Gastrocnemius medialis (tissue), 4 donors: ENCODE results near the gene CDH4. TPM values are rescaled to one million over a fixed set of nuclear protein-coding genes. Genes with fewer than 3 reads are reported as not detected.

Source experiments
- ATAC-seq, 2 donors: fragments of 150-250 bp; one replicate each; pipeline ENCODE4 v1.9.1; 2016
- DNase-seq, 2 donors: peaks; one replicate each; pipeline ENCODE4 v3.0.0-alpha.2; 2019
- H3K27ac ChIP-seq, 4 donors: fragments of 200-600 bp; sonication (generic); 1 replicate in 1 of 4; 2 replicates in 3 of 4; pipeline ENCODE4 v1.5.1; 2016 to 2018; ENCODE audit warnings: mild to moderate bottlenecking in 2 of 4, moderate library complexity in 1 of 4
- H3K27me3 ChIP-seq, 3 donors: fragments of 200-600 bp; sonication (generic) in 2 of 3; 1 replicate in 1 of 3; 2 replicates in 2 of 3; pipeline versions ENCODE4 v1.5.1 to v1.6.0; 2016 to 2019; ENCODE audit warnings: mild to moderate bottlenecking in 1 of 3, moderate library complexity in 1 of 3
- H3K36me3 ChIP-seq, 2 donors: fragments of 200-600 bp; sonication (generic) in 1 of 2; one replicate each; pipeline ENCODE4 v1.5.1; 2017 to 2018
- H3K4me1 ChIP-seq, 2 donors: fragments of 200-600 bp; sonication (generic) in 1 of 2; one replicate each; pipeline ENCODE4 v1.5.1; 2016 to 2017; ENCODE audit warnings: mild to moderate bottlenecking in 2 of 2
- H3K4me3 ChIP-seq, 4 donors: fragments of 200-600 bp; sonication (generic) in 3 of 4; 1 replicate in 1 of 4; 2 replicates in 3 of 4; pipeline ENCODE4 v1.5.1; 2016 to 2019; ENCODE audit warnings: mild to moderate bottlenecking in 2 of 4
- H3K9me3 ChIP-seq, 3 donors: fragments of 200-600 bp; sonication (generic) in 2 of 3; 1 replicate in 1 of 3; 2 replicates in 2 of 3; pipeline ENCODE4 v1.5.1; 2016 to 2019
- CTCF ChIP-seq, 5 experiments: fragments of 450-650 bp in 3 of 5; fragments of 200-600 bp in 2 of 5; sonication (generic) in 2 of 5; IDR thresholded peaks in 4 of 5; conservative IDR thresholded peaks in 1 of 5; 1 replicate in 4 of 5; 2 replicates in 1 of 5; pipeline ENCODE4 v1.5.1; 2016 to 2019; ENCODE audit warnings: antibody characterized with exemption in 5 of 5, mild to moderate bottlenecking in 3 of 5, moderate library complexity in 3 of 5
- POLR2A ChIP-seq, 2 donors: fragments of 450-650 bp; IDR thresholded peaks; one replicate each; pipeline ENCODE4 v1.6.1; 2017; ENCODE audit warnings: antibody characterized with exemption in 2 of 2, mild to moderate bottlenecking in 2 of 2, moderate library complexity in 2 of 2
- in situ Hi-C, 4 donors: fragments of 200-750 bp; cut with MboI; loops; one replicate each; pipeline versions ENCODE4 v1.15.0 to v1.8.0; 2017; ENCODE audit warnings: low sequenced_read_pairs in 4 of 4
- intact Hi-C: fragments of 100-400 bp; cut with DNase I; formaldehyde crosslinking; loops from one replicate; pipeline ENCODE4 v1.15.1; 2023; ENCODE audit warnings: low total_unique reads
- total RNA-seq, 4 donors: library from RNA; depleted of rRNA; stranded (reverse); fragments of >200 nt; gene quantifications; one replicate each; pipeline versions ENCODE4 v1.1.0 to v1.2.3, GENCODE V29; 2016

CDH4 gene
- total RNA-seq, 4 donors from 2014 or later, result 0.38 to 1.2 (median 0.86) TPM

DNA sequence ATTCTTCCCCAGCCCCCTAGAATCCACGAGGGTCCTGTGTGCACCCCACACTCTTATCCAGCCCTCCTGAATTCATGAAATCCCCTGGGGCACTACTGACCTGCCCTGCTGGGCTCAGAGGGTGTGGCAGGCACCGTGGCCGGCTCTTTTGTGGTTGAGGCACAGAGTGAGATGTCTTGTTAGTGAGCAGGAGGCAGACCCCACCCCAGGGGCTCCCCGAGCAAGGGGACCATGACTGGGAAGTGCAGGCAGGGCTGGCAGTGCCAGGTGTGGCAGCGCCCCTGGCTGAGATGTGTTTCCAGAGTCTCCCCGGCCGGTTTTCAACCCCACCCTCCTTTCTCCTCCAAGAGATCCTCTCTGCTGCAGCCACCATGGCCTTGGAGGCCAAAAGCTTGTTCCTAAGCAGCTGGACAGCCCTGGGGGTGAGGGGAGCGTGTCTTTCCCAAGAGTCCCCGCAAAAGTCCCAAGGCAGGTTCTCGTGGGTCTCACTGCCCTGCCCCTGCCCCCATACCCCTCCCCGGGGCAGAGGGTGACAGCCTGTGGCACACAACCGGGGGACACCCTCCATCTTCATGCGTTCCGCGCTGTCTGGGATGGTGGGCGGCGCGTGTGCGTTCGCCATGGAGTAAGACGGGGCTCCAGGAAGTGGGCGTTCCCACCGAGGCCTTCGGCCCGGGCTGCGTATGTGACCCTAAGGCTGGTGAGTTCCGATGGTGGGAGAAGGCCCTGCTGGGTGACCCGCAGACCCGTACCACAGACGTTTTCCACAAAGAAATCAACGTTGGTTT is 604.8 kb downstream of the CDH4 start:
- ATAC-seq (no peak), DNase-seq (no peak)
- H3K27me3 ChIP-seq, result no peaks in the 10 kb centered on the region
- in situ Hi-C loops (no loop called here), intact Hi-C loops (no loop called here)
- no peak for TF ChIP-seq CTCF (IDR thresholded peaks at IDR 0.05 in 4 of 5, conservative IDR thresholded peaks at IDR 0.05 in 1 of 5)
- TF ChIP-seq POLR2A (IDR thresholded peaks at IDR 0.05), result no peak
- H3K9me3 ChIP-seq, result no peaks in the 10 kb centered on the region
- H3K27ac ChIP-seq, result no peak overlapping the region
- H3K4me3 ChIP-seq, result no peak overlapping the region
- H3K36me3 ChIP-seq, result no peaks in the 10 kb centered on the region
- no peaks in the 10 kb centered on the region for H3K4me1 ChIP-seq

DNA sequence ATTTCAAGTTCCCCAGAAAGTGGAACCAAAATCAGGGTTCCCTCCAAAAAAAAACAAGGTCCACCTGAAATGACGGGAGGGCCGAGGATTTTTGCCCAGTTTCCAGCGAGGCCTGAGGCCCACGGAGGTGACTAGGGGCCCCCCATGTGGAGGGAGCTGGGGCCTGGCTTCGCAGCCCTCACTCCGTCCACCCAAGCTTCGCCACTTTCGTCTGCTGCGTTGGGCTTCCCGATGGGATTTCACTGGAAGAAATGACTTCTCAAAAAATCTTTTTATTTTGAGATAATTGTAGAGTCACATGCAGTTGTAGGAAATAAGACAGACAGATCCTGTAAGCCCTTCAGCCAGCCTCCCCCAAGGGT is 605.3 kb downstream of the CDH4 start:
- in situ Hi-C loops, result no loop called here

GRCh38 chr20:61857884-61858283 is 605.8 kb downstream of the CDH4 start:
- intact Hi-C loops (no loop called here), in situ Hi-C loops (no loop called here)
- Histone ChIP-seq H3K27me3 (no peaks in the 10 kb centered on the region), H3K4me1 (no peaks in the 10 kb centered on the region), H3K9me3 (no peaks in the 10 kb centered on the region), H3K4me3 (no peak overlapping the region), H3K27ac (no peak overlapping the region), H3K36me3 (no peaks in the 10 kb centered on the region)
- no peak for DNase-seq
- TF ChIP-seq POLR2A (IDR thresholded peaks at IDR 0.05) (no peak), CTCF (IDR thresholded peaks at IDR 0.05 in 4 of 5, conservative IDR thresholded peaks at IDR 0.05 in 1 of 5) (no peak)
- no peak for ATAC-seq

More for the DNA sequence above, 605.3 kb downstream of the CDH4 start:
- no peak for TF ChIP-seq CTCF (IDR thresholded peaks at IDR 0.05 in 4 of 5, conservative IDR thresholded peaks at IDR 0.05 in 1 of 5)
- TF ChIP-seq POLR2A (IDR thresholded peaks at IDR 0.05), result no peak
- intact Hi-C loops, result no loop called here
- ATAC-seq, result no peak
- H3K4me1 ChIP-seq, result no peaks in the 10 kb centered on the region
- H3K27me3 ChIP-seq, result no peaks in the 10 kb centered on the region
- no peaks in the 10 kb centered on the region for H3K9me3 ChIP-seq
- no peak for DNase-seq
- H3K4me3 ChIP-seq, result no peak overlapping the region
- no peaks in the 10 kb centered on the region for H3K36me3 ChIP-seq
- H3K27ac ChIP-seq, result no peak overlapping the region

DNA sequence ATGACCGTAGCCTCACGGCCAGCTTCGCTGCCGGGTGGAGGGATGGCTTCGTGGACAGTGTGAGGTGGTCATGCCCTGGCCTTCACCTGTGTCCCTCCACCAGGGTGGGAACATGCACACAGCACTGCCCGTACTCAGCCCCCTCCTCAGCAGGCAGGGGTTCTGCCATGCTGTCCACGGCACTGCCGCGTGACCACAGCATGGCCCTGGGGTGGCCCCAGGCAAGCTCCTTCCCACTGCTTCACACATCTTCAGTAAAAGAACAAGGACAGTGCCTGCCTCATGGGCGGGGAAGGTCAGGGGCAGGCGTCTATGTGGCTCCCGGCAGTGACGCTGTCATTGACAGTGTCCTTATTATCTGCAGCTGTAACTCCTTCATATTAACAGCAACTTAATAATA is 607.7 kb downstream of the CDH4 start:
- intact Hi-C loops (no loop called here), in situ Hi-C loops (no loop called here)
- H3K36me3 ChIP-seq, result no peaks in the 10 kb centered on the region
- H3K4me3 ChIP-seq, result no peak overlapping the region
- no peaks in the 10 kb centered on the region for H3K9me3 ChIP-seq
- H3K27ac ChIP-seq, result no peak overlapping the region
- H3K27me3 ChIP-seq, result no peaks in the 10 kb centered on the region
- ATAC-seq (no peak), DNase-seq (no peak)
- H3K4me1 ChIP-seq, result no peaks in the 10 kb centered on the region
- TF ChIP-seq CTCF (IDR thresholded peaks at IDR 0.05 in 4 of 5, conservative IDR thresholded peaks at IDR 0.05 in 1 of 5) (no peak), POLR2A (IDR thresholded peaks at IDR 0.05) (no peak)
